GM19193 (cell line): ENCODE results near the gene NOL4L.

Experiments
- POLR2A ChIP-seq: IDR thresholded peaks from 4 replicates; pipeline ENCODE4 v1.6.1; 2011; ENCODE audit not compliant: insufficient read depth, insufficient read length; ENCODE audit errors: extremely low read depth

The NOL4L gene

DNA sequence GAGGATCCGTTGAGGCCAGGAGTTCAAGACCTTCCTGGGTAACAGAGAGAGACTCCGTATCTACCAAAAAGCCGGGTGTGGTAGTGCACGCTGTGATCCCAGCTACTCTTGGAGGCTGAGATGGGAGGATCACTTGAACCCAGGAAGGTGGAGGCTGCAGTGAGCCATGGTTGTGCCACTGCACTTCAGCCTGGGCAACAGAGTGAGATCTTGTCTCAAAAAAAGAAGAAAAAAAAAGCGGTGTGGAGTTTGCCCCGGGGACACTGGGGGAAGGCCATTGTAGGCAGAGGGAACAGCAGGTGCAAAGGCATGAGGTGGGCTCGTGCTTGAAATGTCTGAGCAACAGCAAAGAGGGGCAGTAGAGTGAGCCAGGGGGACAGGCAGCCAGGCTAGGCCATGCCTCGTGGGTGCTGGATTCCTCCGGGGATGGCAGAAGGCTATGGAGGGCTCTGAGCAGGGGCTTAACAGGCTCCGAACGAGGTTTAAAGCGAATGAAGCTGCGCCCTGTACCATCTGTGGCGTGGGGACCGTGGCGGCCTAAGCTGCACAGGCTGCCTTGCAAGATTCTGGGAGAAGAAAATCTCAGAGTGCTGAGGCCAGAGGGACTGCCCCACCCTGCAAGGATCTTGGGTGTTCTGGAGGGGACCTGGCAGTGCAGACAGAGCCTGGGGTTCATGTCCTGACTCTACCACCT lies 36.9 kb upstream of the NOL4L start:
- no peak for TF ChIP-seq POLR2A

GRCh38 chr20:32621071-32621890 lies 36.1 kb upstream of the NOL4L start:
- no peak for TF ChIP-seq POLR2A

DNA sequence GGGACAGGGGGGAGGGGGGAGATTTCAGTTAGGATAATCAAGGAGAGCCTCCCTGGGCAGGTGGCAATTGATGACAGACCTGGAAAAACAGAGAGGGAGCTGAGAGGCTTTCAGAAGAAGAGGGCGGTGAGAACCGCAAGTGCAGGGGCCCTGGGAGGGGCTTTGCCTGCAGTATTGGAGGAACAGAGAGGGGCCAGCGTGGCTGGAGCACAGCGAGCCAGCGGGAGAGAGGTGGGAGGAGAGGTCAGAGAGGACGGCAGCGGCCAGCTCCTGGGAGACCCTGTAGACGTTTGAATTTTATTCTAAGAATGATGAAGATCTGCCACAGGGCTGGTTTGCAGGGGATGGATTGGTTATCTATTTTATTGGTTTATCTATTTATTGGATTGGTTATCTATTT lies 34.5 kb upstream of the NOL4L start:
- no peak for TF ChIP-seq POLR2A

DNA sequence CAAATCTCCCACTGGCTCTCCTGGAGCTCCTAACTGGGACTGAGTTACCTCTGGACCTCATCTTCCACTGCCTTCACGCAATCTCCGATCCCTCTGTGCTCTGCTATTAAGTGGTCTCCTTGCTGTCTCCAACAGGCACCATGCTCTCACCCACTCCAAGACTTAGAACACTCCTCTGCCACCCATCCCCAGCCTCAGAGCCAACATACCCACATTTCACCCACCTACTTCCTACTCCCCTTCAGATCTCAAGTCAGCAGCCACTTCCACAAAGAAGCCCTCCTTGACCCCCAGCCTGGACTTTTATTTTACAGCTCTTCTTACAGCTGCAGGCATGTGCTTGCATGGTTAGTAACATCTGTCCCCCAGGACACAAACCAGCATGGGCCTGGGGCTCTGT lies 29.6 kb upstream of the NOL4L start:
- TF ChIP-seq POLR2A: no peak

- TF ChIP-seq POLR2A: no peak
These were observed 29.2 kb upstream of the NOL4L start for GRCh38 chr20:32614303-32614702.

GRCh38 chr20:32613192-32614053 lies 28.3 kb upstream of the NOL4L start:
- TF ChIP-seq POLR2A: no peak

- no peak for TF ChIP-seq POLR2A
These were observed 27.4 kb upstream of the NOL4L start for GRCh38 chr20:32612351-32613191.

DNA sequence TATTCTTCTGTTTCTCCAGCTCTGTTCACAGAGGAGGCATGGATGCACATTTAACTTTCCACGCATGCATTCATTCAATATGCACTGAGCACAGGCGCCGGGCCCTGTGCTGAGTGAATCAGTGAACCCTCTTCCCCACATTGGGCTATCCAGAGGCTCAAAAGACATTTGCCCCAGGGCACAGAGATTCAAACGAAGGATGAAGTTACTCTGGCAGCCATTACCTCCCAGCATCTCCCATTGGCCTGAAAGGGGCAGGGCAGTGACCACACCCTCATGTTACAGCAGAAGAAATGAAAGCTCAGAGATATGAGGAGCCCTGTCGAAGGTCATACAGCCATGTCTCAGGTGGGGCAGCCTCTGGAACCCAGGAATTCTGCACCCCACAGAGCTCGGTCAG lies 26.7 kb upstream of the NOL4L start:
- no peak for TF ChIP-seq POLR2A

DNA sequence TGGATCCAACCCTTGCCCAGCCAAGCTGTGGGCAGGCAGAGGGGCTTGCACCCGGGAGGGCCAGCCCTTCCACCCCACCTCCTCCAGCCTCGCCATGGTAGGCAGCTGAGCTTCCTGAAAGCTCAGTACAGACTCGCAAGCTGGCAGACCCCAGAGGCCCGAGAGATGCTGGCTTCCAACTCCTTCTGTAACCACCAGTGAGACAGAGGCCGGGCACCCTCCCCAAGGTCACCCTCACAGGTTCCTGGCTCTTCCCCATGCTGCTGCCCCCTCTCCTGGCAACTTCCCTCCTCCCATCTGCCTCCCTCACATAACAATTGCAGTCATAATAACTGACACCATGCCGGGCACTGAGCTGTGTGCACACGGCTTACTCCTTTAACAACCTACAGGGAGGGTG lies 26.2 kb upstream of the NOL4L start:
- no peak for TF ChIP-seq POLR2A

DNA sequence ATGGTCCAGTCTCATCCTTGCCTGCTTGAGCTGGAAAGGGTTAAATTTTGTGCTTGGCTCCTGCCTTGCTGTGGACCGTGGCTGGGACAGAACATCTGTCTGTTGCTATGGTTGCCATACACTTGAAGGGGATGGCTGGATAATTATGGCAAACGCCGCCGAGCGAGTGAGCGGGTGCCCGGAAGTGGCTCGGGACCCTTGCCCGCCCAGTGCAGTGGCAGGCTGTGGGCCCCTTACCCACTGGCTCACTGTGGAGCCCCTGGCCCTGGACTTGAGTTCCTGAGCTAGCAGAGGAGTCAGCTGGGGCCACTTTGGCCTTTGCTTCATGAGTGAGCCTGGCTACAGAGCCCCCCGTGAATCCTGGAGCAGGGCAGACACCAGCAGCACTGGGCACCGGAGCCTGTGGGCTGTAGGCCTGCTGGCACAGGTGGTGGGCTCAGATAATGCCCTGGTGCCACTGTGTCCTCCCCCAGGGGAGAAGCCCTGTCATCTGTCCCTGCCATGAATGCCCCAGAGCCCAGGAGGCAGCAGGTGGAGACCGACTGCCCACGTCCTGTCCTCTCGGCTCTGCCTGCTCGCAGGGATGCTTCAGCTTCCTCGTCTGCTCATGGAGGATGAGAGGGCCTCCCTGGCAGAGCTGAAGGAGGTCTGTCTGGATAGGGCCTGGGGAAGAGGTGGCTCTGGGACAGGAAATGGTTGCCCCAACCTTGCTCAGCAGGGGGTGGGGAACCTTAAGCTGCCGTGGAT lies 25.5 kb upstream of the NOL4L start:
- no peak for TF ChIP-seq POLR2A

DNA sequence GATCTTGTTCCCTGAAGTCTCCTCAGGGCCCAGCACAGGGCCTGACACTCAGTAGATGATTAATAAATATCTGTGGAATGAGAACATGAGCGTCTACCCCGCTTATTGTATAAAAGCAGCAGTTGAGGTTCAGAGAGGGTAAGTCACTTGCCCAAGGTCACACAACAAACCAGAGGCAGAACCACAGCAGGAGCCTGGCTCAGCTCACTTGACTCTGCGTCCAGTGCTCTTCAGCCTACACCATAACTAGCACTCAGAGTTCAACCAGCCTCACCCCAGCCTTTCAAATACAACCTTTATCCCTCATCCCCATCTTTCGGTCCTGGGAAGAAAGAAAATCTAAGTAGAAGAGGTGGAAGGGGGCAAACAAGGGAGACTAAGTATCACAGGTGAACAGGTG lies 24.9 kb upstream of the NOL4L start:
- no peak for TF ChIP-seq POLR2A

DNA sequence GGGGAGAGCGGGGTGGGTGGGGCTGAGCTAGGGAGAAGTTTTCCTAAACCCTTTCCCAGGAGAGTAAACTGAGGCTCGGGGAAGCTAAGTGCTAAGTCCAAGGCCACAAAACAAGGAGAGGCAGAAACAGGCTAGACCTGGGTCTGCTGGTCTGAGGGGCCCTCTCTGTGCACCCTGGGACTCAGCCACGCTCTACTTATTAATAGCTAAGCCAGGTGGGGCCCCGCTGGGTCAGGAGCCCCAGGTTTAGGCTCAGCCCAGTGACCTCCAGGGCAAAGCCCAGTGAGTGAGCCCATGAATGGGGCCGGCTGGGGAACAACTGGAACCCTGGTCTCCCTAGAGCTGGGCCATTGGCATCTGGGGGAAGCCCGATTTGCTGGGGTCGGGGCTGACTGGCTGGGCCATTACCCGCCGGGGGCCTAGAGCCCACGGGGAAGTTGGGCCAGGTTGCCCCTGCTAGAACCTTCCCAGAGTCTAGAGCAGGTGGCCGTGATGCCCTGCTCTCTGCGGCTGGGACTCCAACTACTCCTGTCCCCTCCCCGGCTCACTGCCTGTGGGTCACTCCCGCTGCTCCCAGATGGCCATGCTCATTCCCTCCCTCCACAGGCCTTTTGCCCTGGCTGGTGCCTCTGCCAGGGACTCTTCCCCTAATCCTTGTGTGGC lies 24.1 kb upstream of the NOL4L start:
- TF ChIP-seq POLR2A: no peak

DNA sequence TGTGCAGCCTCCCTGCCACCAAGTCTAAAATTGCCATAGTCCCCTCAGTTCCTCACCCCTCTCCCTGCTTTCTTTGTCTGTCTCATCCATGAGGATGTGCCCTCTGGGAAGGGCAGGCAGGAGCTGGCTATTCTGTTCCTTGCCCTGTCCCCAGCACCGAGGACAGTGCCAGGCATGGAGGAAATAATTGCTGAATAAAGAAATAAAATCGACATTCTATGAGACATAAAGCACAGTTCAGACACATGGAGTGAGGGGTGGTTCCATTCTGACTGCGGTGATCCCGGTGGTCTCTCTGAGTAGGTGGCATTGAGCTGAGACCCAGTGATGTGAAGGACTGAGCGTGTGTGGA lies 23.5 kb upstream of the NOL4L start:
- no peak for TF ChIP-seq POLR2A
